HCT116 (cell line): ENCODE measurements around the gene MYOM1. TPM values are rescaled to one million over a fixed set of nuclear protein-coding genes. Genes with fewer than 3 reads are reported as not detected.

Experiments
- ATAC-seq: fragments of 200-7000 bp; cut with Tn5 transposase; 2 replicates; pipeline ENCODE4 v1.9.1; 2020; ENCODE audit warnings: mild to moderate bottlenecking, moderate library complexity
- BruUV-seq: library from RNA; stranded (reverse); fragments of 400-500 nt; replicated peaks from 2 replicates; lab custom pipeline; 2021; lab: Mats Ljungman, UMichigan
- CTCF ChIA-PET: fragments of 300-600 bp; sonication (Branson Sonifier 250); formaldehyde crosslinking; loops from one replicate; lab custom pipeline; 2021; ENCODE audit warnings: antibody characterized with exemption; lab: Charles Lee
- POLR2A ChIA-PET: fragments of 300-600, 350-600 bp; sonication (Branson Sonifier 250); formaldehyde crosslinking; loops from one replicate; lab custom pipeline; 2021; ENCODE audit warnings: antibody characterized with exemption; lab: Charles Lee
- RAD21 ChIA-PET, 2 experiments: fragments of 300-600 bp; sonication (Branson Sonifier 250); formaldehyde crosslinking; loops; one replicate each; lab custom pipeline; 2023; ENCODE audit warnings: low total read pairs in 2 of 2; ENCODE audit not compliant: uncharacterized antibody in 2 of 2, unreplicated experiment in 2 of 2, low non-redundant PET in 1 of 2; lab: Charles Lee
- DNase-seq: peaks from one replicate; pipeline ENCODE4 v3.0.0-alpha.2; 2010; ENCODE audit warnings: low read depth, low spot score
- H2AFZ ChIP-seq: fragments of 200-600 bp; shearing (Covaris generic), sonication (generic); 2 replicates; pipeline ENCODE4 v1.6.1; 2017; ENCODE audit warnings: low read depth, mixed run types, mixed read lengths, antibody characterized with exemption, low read length; ENCODE audit not compliant: poor library complexity, severe bottlenecking
- H3K27ac ChIP-seq: 2 replicates; pipeline ENCODE4 v1.5.1; 2012; ENCODE audit warnings: low read depth, low read length
- H3K27me3 ChIP-seq: fragments of 200-600 bp; sonication (generic); 2 replicates; pipeline ENCODE4 v1.6.1; 2016; ENCODE audit warnings: mixed run types, low read length, mixed read lengths; ENCODE audit not compliant: insufficient read depth
- H3K36me3 ChIP-seq, 2 experiments: fragments of 200-500 bp in 1 of 2; fragments of 200-600 bp in 1 of 2; sonication (Bioruptor generic) in 1 of 2; sonication (generic) in 1 of 2; 2 replicates each; pipeline versions ENCODE4 v1.5.1 to v1.6.1; 2014 to 2016; ENCODE audit warnings: low read length in 2 of 2, inconsistent platforms in 1 of 2, mixed read lengths in 1 of 2, mixed run types in 1 of 2; ENCODE audit not compliant: insufficient read depth in 2 of 2, control insufficient read depth in 1 of 2
- H3K4me1 ChIP-seq, 2 experiments: fragments of 200-600 bp in 1 of 2; sonication (generic) in 1 of 2; 2 replicates each; pipeline versions ENCODE4 v1.5.1 to v1.6.1; 2012 to 2017; ENCODE audit warnings: low read length in 2 of 2, inconsistent platforms in 1 of 2, mild to moderate bottlenecking in 1 of 2, mixed read lengths in 1 of 2, mixed run types in 1 of 2, moderate library complexity in 1 of 2; ENCODE audit not compliant: insufficient read depth in 2 of 2, control insufficient read depth in 1 of 2
- H3K4me2 ChIP-seq: fragments of 200-600 bp; sonication (generic); 2 replicates; pipeline ENCODE4 v1.6.1; 2017; ENCODE audit warnings: mixed run types, low read length, mixed read lengths
- H3K4me3 ChIP-seq, 2 experiments: fragments of 200-600 bp in 1 of 2; sonication (generic) in 1 of 2; replicated peaks in 1 of 2; 2 replicates each; pipeline ENCODE4 v1.5.1; 2011 to 2016; ENCODE audit warnings: low read length in 2 of 2, control low read depth in 1 of 2, low read depth in 1 of 2, mild to moderate bottlenecking in 1 of 2, mixed read lengths in 1 of 2, mixed run types in 1 of 2
- H3K79me2 ChIP-seq: fragments of 200-600 bp; sonication (generic); 2 replicates; pipeline ENCODE4 v1.6.1; 2017; ENCODE audit warnings: mild to moderate bottlenecking, mixed run types, low read length, moderate library complexity, mixed read lengths; ENCODE audit not compliant: insufficient read depth
- H3K9ac ChIP-seq: fragments of 200-600 bp; sonication (generic); 2 replicates; pipeline ENCODE4 v1.6.1; 2016; ENCODE audit warnings: low read length, mixed read lengths
- H3K9me2 ChIP-seq: fragments of 200-600 bp; sonication (generic), shearing (Covaris generic); 2 replicates; pipeline ENCODE4 v1.6.1; 2017; ENCODE audit warnings: mixed run types, mild to moderate bottlenecking, moderate library complexity; ENCODE audit not compliant: insufficient read depth
- H3K9me3 ChIP-seq, 2 experiments: fragments of 200-500 bp in 1 of 2; fragments of 200-600 bp in 1 of 2; sonication (Bioruptor generic) in 1 of 2; sonication (generic) in 1 of 2; 2 replicates each; pipeline ENCODE4 v1.6.1; 2014 to 2017; ENCODE audit warnings: low read length in 2 of 2, mixed read lengths in 2 of 2, inconsistent platforms in 1 of 2, low read depth in 1 of 2, mild to moderate bottlenecking in 1 of 2, mixed run types in 1 of 2, moderate library complexity in 1 of 2; ENCODE audit not compliant: control insufficient read depth in 1 of 2, insufficient read depth in 1 of 2
- H4K20me1 ChIP-seq: fragments of 200-600 bp; sonication (generic), shearing (Covaris generic); 2 replicates; pipeline ENCODE4 v1.6.1; 2017; ENCODE audit warnings: mixed run types, mild to moderate bottlenecking, moderate library complexity; ENCODE audit not compliant: insufficient read depth
- ATF3 ChIP-seq: IDR thresholded peaks from 2 replicates; pipeline ENCODE4 v1.6.1; 2012
- CBX3 ChIP-seq: IDR thresholded peaks from 2 replicates; pipeline ENCODE4 v1.6.1; 2012; ENCODE audit warnings: low read depth
- CEBPB ChIP-seq: IDR thresholded peaks from 2 replicates; pipeline ENCODE4 v1.6.1; 2012; ENCODE audit warnings: low read depth
- CTCF ChIP-seq, 3 experiments: fragments of 200-600 bp in 1 of 3; sonication (generic) in 1 of 3; IDR thresholded peaks in 2 of 3; conservative IDR thresholded peaks in 1 of 3; 2 replicates each; pipeline ENCODE4 v1.5.1; 2012 to 2017; ENCODE audit warnings: low read depth in 2 of 3, low read length in 2 of 3, antibody characterized with exemption in 1 of 3, borderline replicate concordance in 1 of 3, control low read depth in 1 of 3, mild to moderate bottlenecking in 1 of 3, mixed read lengths in 1 of 3, mixed run types in 1 of 3, moderate library complexity in 1 of 3; ENCODE audit not compliant: insufficient read depth in 1 of 3
- ELF1 ChIP-seq: IDR thresholded peaks from 2 replicates; pipeline ENCODE4 v1.6.1; 2012; ENCODE audit warnings: low read depth, borderline replicate concordance
- FOSL1 ChIP-seq: IDR thresholded peaks from 2 replicates; pipeline ENCODE4 v1.6.1; 2012; ENCODE audit warnings: low read depth
- POLR2AphosphoS5 ChIP-seq: IDR thresholded peaks from 2 replicates; pipeline ENCODE4 v1.6.1; 2011; ENCODE audit warnings: mild to moderate bottlenecking, low read depth, low read length, moderate library complexity
- RAD21 ChIP-seq: IDR thresholded peaks from 2 replicates; pipeline ENCODE4 v1.6.1; 2012; ENCODE audit warnings: low read depth, mild to moderate bottlenecking
- SIN3A ChIP-seq: IDR thresholded peaks from 2 replicates; pipeline ENCODE4 v1.6.1; 2012; ENCODE audit warnings: low read depth
- SRF ChIP-seq: IDR thresholded peaks from 2 replicates; pipeline ENCODE4 v1.6.1; 2012; ENCODE audit warnings: low read depth
- TCF7L2 ChIP-seq: IDR thresholded peaks from 2 replicates; pipeline ENCODE4 v1.7.0; 2011; ENCODE audit warnings: borderline replicate concordance, inconsistent platforms; ENCODE audit not compliant: insufficient read depth, insufficient read length; ENCODE audit errors: extremely low read depth
- ZBTB33 ChIP-seq: IDR thresholded peaks from 2 replicates; pipeline ENCODE4 v1.6.1; 2011; ENCODE audit warnings: mild to moderate bottlenecking, low read length, moderate library complexity; ENCODE audit not compliant: insufficient replicate concordance; ENCODE audit errors: extremely low read depth
- ZFX ChIP-seq: fragments of 450-650 bp; IDR thresholded peaks from 2 replicates; pipeline ENCODE4 v1.6.1; 2017
- ZNF274 ChIP-seq: fragments of 200-500 bp; sonication (Bioruptor generic); IDR thresholded peaks from 2 replicates; pipeline ENCODE4 v1.6.1; 2014; ENCODE audit warnings: mild to moderate bottlenecking, low read depth, low read length, inconsistent platforms
- intact Hi-C: fragments of 100-400 bp; cut with micrococcal nuclease; formaldehyde crosslinking; loops from 2 replicates; pipeline ENCODE4 v1.10.0; 2022
- total RNA-seq: library from RNA; stranded (reverse); gene quantifications from one replicate; pipeline ENCODE4 v1.2.1, GENCODE V29; 2021; ENCODE audit not compliant: unreplicated experiment

The MYOM1 gene
- total RNA-seq, 1 experiment from 2014 or later = 0.52 TPM

GRCh38 chr18:3092727-3093126 is 127.0 kb downstream of the MYOM1 start:
- no peaks in the 10 kb centered on the region for H4K20me1 ChIP-seq
- no peak overlapping the region for H2AFZ ChIP-seq
- no peak for DNase-seq
- CTCF ChIA-PET = no interaction called here
- no peak for TF ChIP-seq SRF
- no peak for TF ChIP-seq ATF3
- no peak for TF ChIP-seq RAD21
- no peak for TF ChIP-seq ZFX
- TF ChIP-seq CEBPB = no peak
- TF ChIP-seq ZBTB33 = no peak
- no peak for TF ChIP-seq SIN3A
- TF ChIP-seq FOSL1 = no peak
- TF ChIP-seq ZNF274 = no peak
- TF ChIP-seq CTCF (IDR thresholded peaks at IDR 0.05 in 2 of 3, conservative IDR thresholded peaks at IDR 0.05 in 1 of 3; ENCODE audit: borderline replicate concordance in 1 of 3, insufficient read depth in 1 of 3, low read depth in 2 of 3, low read length in 2 of 3) = no peak
- no peak for TF ChIP-seq ELF1
- TF ChIP-seq TCF7L2 = no peak
- TF ChIP-seq POLR2AphosphoS5 = no peak
- TF ChIP-seq CBX3 = no peak
- H3K4me2 ChIP-seq = no peak overlapping the region
- H3K4me1 ChIP-seq = no peaks in the 10 kb centered on the region
- H3K9ac ChIP-seq = no peak overlapping the region
- intact Hi-C loops = no loop called here
- H3K9me2 ChIP-seq = no peaks in the 10 kb centered on the region
- no peaks in the 10 kb centered on the region for H3K9me3 ChIP-seq
- H3K4me3 ChIP-seq = no peak overlapping the region
- H3K27ac ChIP-seq = no peak overlapping the region
- no TSS peak for BruUV-seq
- POLR2A ChIA-PET = no interaction called here
- ATAC-seq = no peak
- RAD21 ChIA-PET = no interaction called here
- no peaks in the 10 kb centered on the region for H3K36me3 ChIP-seq
- H3K27me3 ChIP-seq = no peaks in the 10 kb centered on the region
- H3K79me2 ChIP-seq = no peaks in the 10 kb centered on the region
